Body of pancreas (tissue), 4 donors: ENCODE results near the gene MKRN3. TPM values are rescaled to one million over a fixed set of nuclear protein-coding genes. Genes with fewer than 3 reads are reported as not detected.

Experiments
- ATAC-seq: fragments of 150-250 bp; one replicate; pipeline ENCODE4 v1.9.1; 2016
- DNase-seq, 4 donors: peaks; one replicate each; pipeline ENCODE4 v3.0.0-alpha.2; 2019
- H3K27ac ChIP-seq, 4 donors: fragments of 200-600 bp; sonication (generic); 1 replicate in 3 of 4; 2 replicates in 1 of 4; pipeline versions ENCODE4 v1.5.1 to v1.6.1; 2016 to 2019; ENCODE audit warnings: mild to moderate bottlenecking in 1 of 4, mixed read lengths in 1 of 4, moderate library complexity in 1 of 4
- H3K27me3 ChIP-seq, 2 donors: fragments of 200-600 bp; sonication (generic); one replicate each; pipeline ENCODE4 v1.6.0; 2016; ENCODE audit warnings: mild to moderate bottlenecking in 1 of 2
- H3K36me3 ChIP-seq, 2 donors: fragments of 200-600 bp; sonication (generic); replicated peaks in 1 of 2; 2 replicates each; pipeline ENCODE4 v1.5.1; 2016; ENCODE audit warnings: low read depth in 2 of 2; ENCODE audit not compliant: insufficient read depth in 1 of 2
- H3K4me1 ChIP-seq: fragments of 200-600 bp; sonication (generic); one replicate; pipeline ENCODE4 v1.6.0; 2016
- H3K4me3 ChIP-seq, 2 donors: fragments of 200-600 bp; sonication (generic); 1 replicate in 1 of 2; 2 replicates in 1 of 2; pipeline ENCODE4 v1.5.1; 2016 to 2019
- H3K9me3 ChIP-seq, 3 donors: fragments of 200-600 bp; sonication (generic); 1 replicate in 2 of 3; 2 replicates in 1 of 3; pipeline ENCODE4 v1.5.1; 2016
- POLR2A ChIP-seq, 3 donors: fragments of 450-650 bp; IDR thresholded peaks; one replicate each; pipeline ENCODE4 v1.6.1; 2016; ENCODE audit warnings: antibody characterized with exemption in 3 of 3, mild to moderate bottlenecking in 2 of 3
- WGBS, 2 donors: methylation state at CpG; one replicate each; pipeline ENCODE4 v1.1.5; 2017; 5-methylcytosine and 5-hydroxymethylcytosine counted together
- intact Hi-C: fragments of 100-400 bp; cut with DNase I; formaldehyde crosslinking; loops from one replicate; pipeline ENCODE4 v1.15.1; 2023
- microRNA counts, 2 donors: library from miRNA; unstranded; fragments of <30 nt; microRNA quantifications; one replicate each; lab custom pipeline; 2017
- microRNA-seq, 2 donors: library from miRNA; unstranded; fragments of <30 nt; microRNA quantifications; one replicate each; pipeline ENCODE4, GENCODE V29; 2016; ENCODE audit warnings: borderline number of aligned reads in 2 of 2, borderline replicate concordance in 2 of 2
- small RNA-seq: library from RNA; depleted of rRNA; stranded (forward); fragments of <200 nt; gene quantifications from one replicate; pipeline ENCODE3, GENCODE V24; 2016
- total RNA-seq, 2 donors: library from RNA; depleted of rRNA; stranded (reverse); fragments of >200 nt; gene quantifications; one replicate each; pipeline ENCODE4 v1.1.0, GENCODE V29; 2016
- TF ChIP-seq, protein P1 (sequence below), 7 experiments: fragments of 450-650 bp in 4 of 7; fragments of 200-600 bp in 3 of 7; sonication (generic) in 3 of 7; IDR thresholded peaks; one replicate each; pipeline ENCODE4 v1.5.1; 2016 to 2019; ENCODE audit warnings: antibody characterized with exemption in 7 of 7

Gene MKRN3
- total RNA-seq, 2 donors from 2014 or later: 0.26 TPM; not detected in 1

DNA sequence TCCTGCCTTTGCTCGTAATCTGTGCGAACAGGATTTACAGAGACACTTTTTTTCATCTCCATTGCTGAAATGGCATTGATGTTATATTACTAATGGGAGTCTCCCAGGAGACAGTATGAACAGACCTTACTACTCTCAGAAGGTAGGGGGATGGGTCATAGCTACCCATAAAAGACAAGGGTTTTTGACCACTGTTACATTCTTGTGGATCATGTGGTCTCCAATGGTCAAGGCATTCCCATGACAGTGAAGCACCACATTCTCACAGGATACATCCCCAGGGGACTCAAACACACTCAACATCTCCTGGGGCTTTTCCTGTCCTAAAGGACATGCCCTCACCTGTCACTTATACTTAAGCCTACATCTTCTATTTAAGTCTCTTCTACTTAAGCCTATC lies 40.8 kb downstream of the MKRN3 start:
- Histone ChIP-seq H3K4me1 (no peaks in the 10 kb centered on the region), H3K27ac (no peak overlapping the region), H3K36me3 (no peaks in the 10 kb centered on the region), H3K27me3 (no peaks in the 10 kb centered on the region), H3K9me3 (no peaks in the 10 kb centered on the region), H3K4me3 (no peak overlapping the region)
- intact Hi-C loops: no loop called here
- WGBS, 2 donors: 91 to 100% methylated on average over 2 of the region's 2 CpGs
- ATAC-seq (no peak), DNase-seq (no peak)
- TF ChIP-seq, protein P1, sequence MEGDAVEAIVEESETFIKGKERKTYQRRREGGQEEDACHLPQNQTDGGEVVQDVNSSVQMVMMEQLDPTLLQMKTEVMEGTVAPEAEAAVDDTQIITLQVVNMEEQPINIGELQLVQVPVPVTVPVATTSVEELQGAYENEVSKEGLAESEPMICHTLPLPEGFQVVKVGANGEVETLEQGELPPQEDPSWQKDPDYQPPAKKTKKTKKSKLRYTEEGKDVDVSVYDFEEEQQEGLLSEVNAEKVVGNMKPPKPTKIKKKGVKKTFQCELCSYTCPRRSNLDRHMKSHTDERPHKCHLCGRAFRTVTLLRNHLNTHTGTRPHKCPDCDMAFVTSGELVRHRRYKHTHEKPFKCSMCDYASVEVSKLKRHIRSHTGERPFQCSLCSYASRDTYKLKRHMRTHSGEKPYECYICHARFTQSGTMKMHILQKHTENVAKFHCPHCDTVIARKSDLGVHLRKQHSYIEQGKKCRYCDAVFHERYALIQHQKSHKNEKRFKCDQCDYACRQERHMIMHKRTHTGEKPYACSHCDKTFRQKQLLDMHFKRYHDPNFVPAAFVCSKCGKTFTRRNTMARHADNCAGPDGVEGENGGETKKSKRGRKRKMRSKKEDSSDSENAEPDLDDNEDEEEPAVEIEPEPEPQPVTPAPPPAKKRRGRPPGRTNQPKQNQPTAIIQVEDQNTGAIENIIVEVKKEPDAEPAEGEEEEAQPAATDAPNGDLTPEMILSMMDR (IDR thresholded peaks at IDR 0.05): no peak
- no peak for TF ChIP-seq POLR2A (IDR thresholded peaks at IDR 0.05)

DNA sequence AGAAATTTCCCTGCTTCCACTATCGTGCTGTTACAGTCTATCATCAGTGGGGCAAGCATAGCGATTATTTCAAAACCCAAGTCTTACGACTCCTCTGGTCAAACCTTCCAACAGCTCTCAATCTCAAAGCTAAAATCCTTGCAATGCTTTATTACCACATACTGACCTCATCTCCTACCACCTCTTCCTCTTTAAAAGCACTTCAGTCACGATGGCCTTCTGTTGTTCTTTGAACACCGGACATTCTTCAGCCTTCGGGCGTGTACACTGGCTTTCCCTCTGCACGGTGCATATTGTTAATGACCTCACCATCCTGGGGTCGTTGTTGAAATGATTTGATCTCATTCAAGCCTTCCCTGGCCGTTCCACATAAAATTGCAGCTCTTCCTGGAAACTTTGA lies 51.1 kb downstream of the MKRN3 start:
- Histone ChIP-seq H3K27ac (no peak overlapping the region), H3K36me3 (no peaks in the 10 kb centered on the region), H3K4me3 (no peak overlapping the region), H3K27me3 (no peaks in the 10 kb centered on the region), H3K9me3 (no peaks in the 10 kb centered on the region), H3K4me1 (no peaks in the 10 kb centered on the region)
- no peak for DNase-seq
- no peak for TF ChIP-seq POLR2A (IDR thresholded peaks at IDR 0.05)
- TF ChIP-seq, protein P1 (IDR thresholded peaks at IDR 0.05): no peak
- intact Hi-C loops: no loop called here
- WGBS, 2 donors: 63 to 71% methylated on average over 10 of the region's 10 CpGs
- no peak for ATAC-seq

MicroRNAs encoded within 50 kb of the gene (microRNA counts, 767-probe panel; counts per million panel counts)
- 0 to 736 counts per million in 2 donors for microRNA hsa-miR-4508 (lab: Ali Mortazavi, UCI)

Small RNA genes lying within 50 kb of the gene (microRNA-seq; reads per million reads assigned to microRNA genes)
- gene MIR4508: 0 to 0.47 reads per million in 2 donors

Small RNA genes lying within 50 kb of the gene (small RNA-seq; reads per million reads assigned to genes)
- gene MIR4508: not detected

Other genes with a start within 250 kb of the MKRN3 start
- not detected for gene GOLGA6L26, start 231.5 kb upstream of the MKRN3 start, total RNA-seq
- gene GOLGA8S, start 210.9 kb upstream of the MKRN3 start, total RNA-seq: under 1 TPM in 1 of 2 donors, not detected in 1; under 0.01 TPM
- gene GOLGA6L2, start 118.4 kb upstream of the MKRN3 start, total RNA-seq: not detected
- 1 to 10 TPM in 1 of 2 donors, under 1 TPM in 1; 0.26 to 2.0 TPM for gene MAGEL2, start 82.2 kb downstream of the MKRN3 start, total RNA-seq
- gene NDN, start 121.6 kb downstream of the MKRN3 start, total RNA-seq: 10 to 100 TPM; 19.4 to 21.8 TPM